NB4 (cell line): ENCODE results near the gene MACROD2.

ENCODE experiments used
- DNase-seq: peaks from one replicate; pipeline ENCODE4 v3.0.0; 2010; ENCODE audit warnings: low read depth
- H3K4me3 ChIP-seq: one replicate; pipeline ENCODE4 v1.5.1; 2011; ENCODE audit warnings: mild to moderate bottlenecking, low read depth, low read length, moderate library complexity
- MYC ChIP-seq: IDR thresholded peaks from 2 replicates; pipeline ENCODE4 v1.6.1; 2011; ENCODE audit warnings: low read depth, low read length
- POLR2A ChIP-seq: IDR thresholded peaks from 2 replicates; pipeline ENCODE4 v1.6.1; 2011; ENCODE audit warnings: mild to moderate bottlenecking; ENCODE audit not compliant: insufficient read length; ENCODE audit errors: extremely low read depth
- TF ChIP-seq, protein P1 (sequence below): IDR thresholded peaks from 2 replicates; pipeline ENCODE4 v1.6.1; 2011; ENCODE audit warnings: low read depth, low read length
- TF ChIP-seq, protein P2 (sequence below): IDR thresholded peaks from one replicate; pipeline ENCODE4 v1.5.1; 2012; ENCODE audit warnings: low read depth, low read length

Gene MACROD2

DNA sequence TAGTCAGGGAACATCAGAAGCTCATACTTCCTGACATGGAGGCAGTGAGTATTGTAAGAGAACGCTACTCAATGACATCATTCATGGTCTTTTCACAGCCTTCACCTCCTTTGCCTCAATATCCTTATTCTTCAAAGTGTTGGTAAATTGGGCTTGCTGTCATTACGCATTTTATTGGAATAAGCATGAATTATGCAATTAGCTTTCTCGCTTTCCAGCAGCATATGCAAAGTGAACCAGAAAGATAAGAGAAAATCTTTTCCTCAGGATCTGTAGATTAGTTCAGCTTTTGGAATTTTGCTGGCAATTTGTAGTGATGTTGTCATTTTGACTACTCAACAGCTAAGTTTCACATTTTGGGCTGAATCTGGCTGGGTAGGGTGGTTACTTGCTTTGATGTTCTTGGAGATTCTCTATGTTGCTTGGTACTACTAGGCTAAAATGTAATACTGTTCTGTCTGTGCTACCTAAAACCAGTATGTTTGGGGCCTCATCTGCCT is 1565.8 kb downstream of the MACROD2 start:
- DNase-seq: no peak
- TF ChIP-seq MYC (no peak), POLR2A (no peak)
- TF ChIP-seq, protein P1, sequence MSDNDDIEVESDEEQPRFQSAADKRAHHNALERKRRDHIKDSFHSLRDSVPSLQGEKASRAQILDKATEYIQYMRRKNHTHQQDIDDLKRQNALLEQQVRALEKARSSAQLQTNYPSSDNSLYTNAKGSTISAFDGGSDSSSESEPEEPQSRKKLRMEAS: no peak
- TF ChIP-seq, protein P2, sequence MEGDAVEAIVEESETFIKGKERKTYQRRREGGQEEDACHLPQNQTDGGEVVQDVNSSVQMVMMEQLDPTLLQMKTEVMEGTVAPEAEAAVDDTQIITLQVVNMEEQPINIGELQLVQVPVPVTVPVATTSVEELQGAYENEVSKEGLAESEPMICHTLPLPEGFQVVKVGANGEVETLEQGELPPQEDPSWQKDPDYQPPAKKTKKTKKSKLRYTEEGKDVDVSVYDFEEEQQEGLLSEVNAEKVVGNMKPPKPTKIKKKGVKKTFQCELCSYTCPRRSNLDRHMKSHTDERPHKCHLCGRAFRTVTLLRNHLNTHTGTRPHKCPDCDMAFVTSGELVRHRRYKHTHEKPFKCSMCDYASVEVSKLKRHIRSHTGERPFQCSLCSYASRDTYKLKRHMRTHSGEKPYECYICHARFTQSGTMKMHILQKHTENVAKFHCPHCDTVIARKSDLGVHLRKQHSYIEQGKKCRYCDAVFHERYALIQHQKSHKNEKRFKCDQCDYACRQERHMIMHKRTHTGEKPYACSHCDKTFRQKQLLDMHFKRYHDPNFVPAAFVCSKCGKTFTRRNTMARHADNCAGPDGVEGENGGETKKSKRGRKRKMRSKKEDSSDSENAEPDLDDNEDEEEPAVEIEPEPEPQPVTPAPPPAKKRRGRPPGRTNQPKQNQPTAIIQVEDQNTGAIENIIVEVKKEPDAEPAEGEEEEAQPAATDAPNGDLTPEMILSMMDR: no peak
- H3K4me3 ChIP-seq: no peak overlapping the region

DNA sequence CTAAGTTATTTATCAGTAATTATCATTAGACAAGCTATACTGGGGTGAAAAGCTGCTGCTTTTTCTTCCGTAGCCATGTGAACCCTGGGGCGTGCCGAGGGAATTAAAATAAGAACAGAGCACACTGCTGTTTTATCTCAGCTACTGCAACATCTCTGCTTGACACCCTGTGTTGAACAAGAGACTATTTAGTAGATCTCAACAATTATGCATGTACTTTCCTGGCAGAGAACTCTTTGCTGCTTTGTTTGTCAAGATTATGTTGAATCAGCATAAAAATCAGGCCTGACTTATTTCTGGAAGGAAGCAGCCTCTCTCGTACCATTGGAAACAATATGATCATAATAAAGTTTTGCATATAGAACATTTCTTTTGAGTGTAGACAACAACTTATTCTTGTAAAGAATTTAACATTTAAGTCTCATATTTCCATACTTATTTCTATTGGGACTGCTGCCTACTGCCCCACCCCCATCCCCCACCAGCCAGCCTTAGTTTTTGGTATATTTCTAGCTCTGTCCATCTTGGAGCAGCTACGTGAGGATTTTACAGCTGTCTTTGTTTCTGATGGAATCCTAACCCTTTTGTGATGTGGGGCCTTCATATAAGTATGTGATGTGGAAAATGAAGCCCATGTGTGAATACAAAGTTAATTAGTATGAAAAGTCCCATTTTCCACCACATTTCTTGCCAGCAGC is 1566.5 kb downstream of the MACROD2 start:
- H3K4me3 ChIP-seq: no peak overlapping the region
- no peak for DNase-seq

DNA sequence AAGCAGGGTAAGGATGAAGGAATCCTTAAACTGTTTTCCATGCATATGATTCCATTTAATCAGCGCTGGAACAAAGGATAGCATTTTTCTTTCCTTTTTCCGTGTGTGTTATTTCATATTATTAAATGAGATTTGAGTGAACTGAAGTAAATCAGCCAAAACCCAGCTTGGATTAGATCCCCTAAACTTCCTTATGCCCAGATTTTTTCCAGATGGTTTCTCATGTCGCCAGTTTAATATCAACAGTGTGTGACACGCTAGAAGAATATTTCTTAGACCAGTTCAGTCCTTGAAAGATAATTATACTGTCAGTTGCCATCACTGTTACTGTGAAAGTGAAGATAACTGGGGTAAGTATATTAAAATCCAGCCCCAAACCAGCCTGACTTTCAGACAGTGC is 1568.5 kb downstream of the MACROD2 start:
- H3K4me3 ChIP-seq: no peak overlapping the region
- DNase-seq: no peak
- TF ChIP-seq POLR2A: no peak
- TF ChIP-seq, protein P1: no peak
- TF ChIP-seq, protein P2: no peak
- no peak for TF ChIP-seq MYC

More for the DNA sequence above, 1566.5 kb downstream of the MACROD2 start:
- TF ChIP-seq, protein P1: no peak
- no peak for TF ChIP-seq POLR2A
- TF ChIP-seq, protein P2: no peak
- no peak for TF ChIP-seq MYC

DNA sequence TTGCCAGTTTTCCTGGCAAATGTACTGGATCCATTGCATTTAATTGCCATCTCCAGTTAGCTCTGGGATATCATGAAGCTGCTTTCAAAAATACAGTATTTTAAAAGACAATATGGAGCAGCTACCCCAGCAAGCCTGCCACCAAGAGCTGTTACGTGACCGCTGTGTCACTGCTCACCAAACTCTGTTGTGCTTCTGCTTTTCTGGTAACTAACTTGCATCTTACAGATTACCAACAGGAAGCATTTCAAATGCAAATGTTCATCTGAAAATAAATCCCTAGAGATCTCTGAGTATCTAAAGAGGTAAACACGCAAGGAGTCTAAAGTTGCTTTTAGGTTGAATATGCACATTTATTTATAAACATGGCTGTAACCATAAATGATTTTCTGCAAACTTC is 1569.7 kb downstream of the MACROD2 start:
- peak; percentile 16 for DNase-seq
- no peak overlapping the region for H3K4me3 ChIP-seq
- TF ChIP-seq POLR2A (no peak), MYC (no peak)
- TF ChIP-seq, protein P2: no peak
- TF ChIP-seq, protein P1: no peak

DNA sequence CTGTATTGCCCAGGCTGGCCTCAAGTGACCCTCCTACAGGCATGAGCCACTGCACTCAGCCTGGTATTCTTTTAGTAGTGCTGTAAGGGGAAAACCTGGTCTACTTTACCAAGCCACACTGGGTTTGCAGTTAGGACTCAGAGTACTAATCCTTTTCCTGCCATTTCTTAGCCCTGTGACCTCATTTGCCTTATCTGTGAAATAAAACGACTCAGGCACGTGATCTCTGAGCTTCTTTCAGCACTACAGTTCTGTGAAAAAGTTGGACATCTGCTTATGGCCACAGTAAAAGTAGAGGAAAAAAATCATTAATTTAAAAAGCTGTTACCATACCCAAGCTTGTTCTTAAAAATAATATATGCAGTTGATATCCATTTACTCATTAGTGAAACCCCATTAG is 1570.5 kb downstream of the MACROD2 start:
- TF ChIP-seq MYC (no peak), POLR2A (no peak)
- TF ChIP-seq, protein P1: no peak
- TF ChIP-seq, protein P2: no peak
- DNase-seq: no peak
- H3K4me3 ChIP-seq: no peak overlapping the region
